NB4 (cell line): ENCODE results near the gene SGSM2.

ENCODE experiments used
- CTCF ChIP-seq: IDR thresholded peaks from one replicate; pipeline ENCODE4 v1.5.1; 2012; ENCODE audit warnings: low read depth, low read length
- MAX ChIP-seq: IDR thresholded peaks from 2 replicates; pipeline ENCODE4 v1.6.1; 2011; ENCODE audit warnings: low read depth, low read length
- POLR2A ChIP-seq: IDR thresholded peaks from 2 replicates; pipeline ENCODE4 v1.6.1; 2011; ENCODE audit warnings: mild to moderate bottlenecking; ENCODE audit not compliant: insufficient read length; ENCODE audit errors: extremely low read depth

- TF ChIP-seq CTCF (no peak), MAX (no peak), POLR2A (no peak)
These were observed 65.2 kb downstream of the SGSM2 start for GRCh38 chr17:2402544-2402943.
